Activated naive CD8-positive, alpha-beta T cell treated with anti-CD3 and anti-CD28 coated beads, Interleukin-2, amount 50 U/mL, for 16 hours (primary cell): ENCODE data around the gene SETD4.
"Not testable (repeated sequence)": the region's sequence is repeated elsewhere in the genome, so short reads cannot be mapped to it uniquely, and the experiment has no call there.

Source experiments
- DNase-seq: peaks from one replicate; pipeline ENCODE4 v3.0.0-alpha.2; 2020; ENCODE audit warnings: low read depth, low spot score

Gene SETD4

GRCh38 chr21:36060159-36060921 is at the start of gene SETD4:
Gene SETD4, minus strand, starts transcription at chr21:36060526. Its CDS starts 1,638 bp downstream, at chr21:36058888.
- peak; percentile 80 for DNase-seq

DNA sequence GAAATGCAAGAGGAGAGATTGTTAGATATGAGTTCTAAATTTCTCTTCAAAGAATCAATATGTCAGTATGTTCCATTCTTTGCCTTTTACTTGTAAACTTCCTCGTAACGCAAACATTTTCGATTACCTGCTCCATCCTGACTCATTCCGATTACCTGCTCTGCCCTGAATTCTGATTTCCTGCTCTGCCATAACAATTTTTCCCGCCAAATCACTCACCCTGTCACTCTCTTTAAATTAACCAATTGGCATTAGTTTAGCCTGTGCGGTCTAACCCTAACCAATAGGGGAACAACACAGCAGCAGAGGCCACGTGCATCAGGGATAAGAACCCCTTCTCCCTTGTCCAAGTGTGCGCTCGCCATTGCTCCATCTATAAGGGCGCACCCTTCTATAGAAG is 49.5 kb upstream of the SETD4 start:
- no peak for DNase-seq

DNA sequence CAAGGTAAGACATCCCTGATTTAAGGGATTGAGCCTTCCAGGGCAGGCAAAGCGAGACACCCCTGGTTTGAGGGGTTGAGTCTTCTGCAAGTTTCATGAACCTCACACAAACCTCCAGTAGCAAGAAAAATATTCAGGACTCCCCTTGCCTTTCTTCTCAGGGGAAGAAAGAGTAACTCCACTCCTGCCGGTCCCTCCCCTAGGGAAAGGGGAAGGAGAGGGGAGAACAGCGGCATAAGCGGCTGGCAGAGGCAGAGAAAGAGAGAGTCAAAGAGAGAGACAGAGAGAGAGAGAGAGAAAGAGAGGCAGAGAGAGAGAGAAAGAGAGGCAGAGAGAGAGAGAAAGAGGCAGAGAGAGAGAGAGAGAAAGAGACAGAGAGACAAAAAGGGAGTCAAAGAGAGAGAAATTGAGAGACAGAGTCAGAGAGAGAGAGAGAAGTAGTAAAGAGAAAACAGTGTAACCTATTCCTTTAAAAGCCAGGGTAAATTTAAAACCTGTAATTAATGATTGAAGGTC is 45.1 kb upstream of the SETD4 start:
- DNase-seq = no peak

- peak; percentile 51 for DNase-seq
Observed at GRCh38 chr21:36104317-36105300, 44.3 kb upstream of the SETD4 start.

GRCh38 chr21:36103434-36103833 is 43.1 kb upstream of the SETD4 start:
- no peak for DNase-seq

DNA sequence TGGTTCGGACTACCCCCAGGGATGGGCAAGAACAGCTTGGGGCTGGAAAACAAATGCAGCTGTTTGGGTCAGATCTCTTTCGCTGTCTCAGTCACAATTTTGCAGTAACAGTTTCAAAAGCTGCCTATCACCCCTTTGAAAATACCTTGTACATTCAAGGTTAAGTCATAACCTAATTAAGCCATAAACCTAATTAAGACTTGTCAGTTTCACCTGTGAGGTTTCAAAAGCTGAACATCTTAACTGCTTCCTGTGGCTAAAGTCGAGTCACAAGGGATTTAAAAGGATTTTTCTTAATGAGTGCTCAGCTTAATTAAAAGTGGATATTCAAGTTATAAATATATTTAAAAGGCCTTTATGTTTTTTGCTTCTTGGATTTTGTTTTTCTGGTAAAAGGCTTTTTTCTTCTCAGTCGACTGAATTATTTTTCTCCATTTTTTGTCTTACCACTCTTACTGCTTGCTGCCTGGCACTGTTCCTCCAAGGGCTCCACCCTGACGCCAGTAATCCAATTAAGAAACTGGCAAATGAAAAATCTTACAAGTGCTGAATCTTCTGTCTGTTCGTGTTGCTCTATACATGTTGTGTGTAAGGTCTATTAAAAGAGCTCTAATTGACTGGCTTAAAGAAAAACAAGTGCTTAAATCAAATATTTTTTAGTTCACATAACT is 40.8 kb upstream of the SETD4 start:
- no peak for DNase-seq

GRCh38 chr21:36099695-36100211 is 39.4 kb upstream of the SETD4 start:
- DNase-seq = not testable (repeated sequence)

DNA sequence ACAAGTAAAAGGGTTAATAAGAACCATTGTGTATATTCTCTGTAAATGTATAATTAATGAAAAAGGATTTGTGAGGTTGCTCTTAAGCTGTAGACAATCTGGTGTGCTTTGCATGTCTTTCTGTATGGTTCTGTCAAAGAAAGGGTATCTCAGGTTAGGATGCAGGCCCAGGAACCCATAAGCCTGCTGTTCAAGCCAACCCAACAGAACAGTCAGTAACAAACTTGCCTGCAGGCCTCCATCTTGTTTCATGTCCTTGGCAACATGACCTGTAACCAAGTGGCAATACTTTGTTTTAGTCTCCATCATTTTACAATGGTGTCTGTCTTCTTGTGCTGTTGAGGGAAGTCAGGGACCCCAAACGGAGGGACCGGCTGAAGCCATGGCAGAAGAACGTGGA is 38.7 kb upstream of the SETD4 start:
- no peak for DNase-seq

- no peak for DNase-seq
Observed at GRCh38 chr21:36098182-36098532, 37.8 kb upstream of the SETD4 start.

DNA sequence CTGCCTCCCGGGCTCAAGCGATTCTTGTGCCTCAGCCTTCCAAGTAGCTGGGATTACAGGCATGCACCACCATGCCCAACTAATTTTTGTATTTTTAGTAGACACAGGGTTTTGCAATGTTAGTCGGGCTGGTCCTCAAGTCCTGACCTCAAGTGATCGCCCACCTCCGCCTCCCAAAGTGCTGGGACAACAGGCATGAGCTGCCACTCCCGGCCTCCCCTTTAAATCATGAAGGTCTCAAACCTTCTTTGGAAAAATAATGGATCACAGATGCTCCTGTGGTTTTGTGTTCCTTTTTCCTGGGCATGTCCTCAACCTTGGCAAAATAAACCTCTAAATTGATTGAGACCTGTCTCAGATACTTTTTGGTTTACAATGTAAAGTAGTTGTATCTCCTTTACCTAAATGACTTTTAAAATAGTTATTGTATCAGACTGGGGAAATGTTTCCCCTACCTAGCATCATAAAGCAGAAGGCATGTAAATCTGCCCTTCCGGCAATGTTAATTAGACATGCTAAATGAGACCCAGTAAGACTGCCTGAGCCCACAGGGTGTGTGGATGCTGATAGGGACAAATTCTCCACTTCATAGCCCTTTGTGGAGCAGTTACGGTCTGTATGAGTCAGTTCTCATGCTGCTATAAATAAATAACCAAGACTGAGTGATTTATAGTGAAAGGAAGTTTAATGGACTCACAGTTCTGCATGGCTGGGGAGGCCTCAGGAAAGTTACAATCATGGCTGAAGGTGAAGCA is 37.3 kb upstream of the SETD4 start:
- DNase-seq = no peak

DNA sequence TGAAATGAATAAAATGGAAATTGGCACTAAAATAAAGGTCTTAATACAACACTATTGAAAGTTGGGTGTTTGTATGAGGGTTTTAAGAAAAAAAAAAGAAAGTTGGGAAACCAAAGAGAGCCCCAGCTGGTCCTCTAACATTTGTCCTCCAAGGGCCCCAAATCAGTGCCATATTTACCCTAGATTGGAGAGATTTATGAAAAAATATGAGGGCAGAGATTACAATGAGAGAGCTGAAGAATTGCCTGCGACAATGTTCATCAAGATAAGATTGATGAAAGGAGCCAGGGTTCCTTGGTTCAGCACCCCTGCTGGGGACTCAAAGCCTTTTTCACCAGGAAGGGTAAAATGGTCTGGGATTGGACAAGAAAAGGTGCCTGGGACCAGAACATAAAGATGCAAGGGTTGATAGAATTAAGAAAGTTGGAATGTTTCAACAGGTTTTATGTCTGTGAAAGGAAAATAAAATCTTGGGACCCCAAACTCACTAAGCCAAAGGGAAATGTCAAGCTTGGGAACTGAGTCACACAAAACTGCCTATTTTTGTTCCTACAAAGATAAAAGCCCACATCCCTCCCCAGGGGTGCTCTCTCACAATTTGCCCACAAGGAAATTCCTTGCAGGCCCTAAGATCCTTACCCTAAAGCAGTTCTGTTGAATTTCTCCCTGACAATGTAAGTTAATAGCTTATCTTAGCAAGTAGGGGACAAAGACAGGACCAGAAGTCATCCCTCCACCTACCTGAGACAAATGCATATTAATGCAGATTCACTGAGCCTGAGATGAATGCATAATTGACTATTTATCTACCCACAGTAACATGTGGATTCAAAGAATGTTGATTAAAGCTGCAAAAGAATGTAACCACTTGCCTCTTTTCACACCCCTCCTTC is 36.3 kb upstream of the SETD4 start:
- no peak for DNase-seq

DNA sequence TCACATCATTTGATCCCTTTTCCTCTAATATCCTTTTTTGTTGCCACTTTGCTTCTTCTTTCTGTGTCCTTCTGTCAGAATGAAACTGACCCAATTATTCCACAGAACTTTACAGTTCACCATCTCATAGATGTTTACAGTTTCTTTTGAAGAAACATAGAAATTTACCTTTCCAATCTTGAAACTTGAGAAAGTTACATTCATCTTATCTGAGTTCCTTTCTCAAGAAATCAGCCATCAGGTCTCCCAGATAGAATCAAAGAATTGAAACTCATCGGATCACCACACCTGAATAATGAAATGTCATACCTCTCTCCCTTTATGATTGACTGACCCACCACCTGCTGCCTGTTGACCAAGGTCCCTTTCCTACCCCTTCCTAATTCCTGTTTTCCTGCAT is 33.2 kb upstream of the SETD4 start:
- DNase-seq = no peak

DNA sequence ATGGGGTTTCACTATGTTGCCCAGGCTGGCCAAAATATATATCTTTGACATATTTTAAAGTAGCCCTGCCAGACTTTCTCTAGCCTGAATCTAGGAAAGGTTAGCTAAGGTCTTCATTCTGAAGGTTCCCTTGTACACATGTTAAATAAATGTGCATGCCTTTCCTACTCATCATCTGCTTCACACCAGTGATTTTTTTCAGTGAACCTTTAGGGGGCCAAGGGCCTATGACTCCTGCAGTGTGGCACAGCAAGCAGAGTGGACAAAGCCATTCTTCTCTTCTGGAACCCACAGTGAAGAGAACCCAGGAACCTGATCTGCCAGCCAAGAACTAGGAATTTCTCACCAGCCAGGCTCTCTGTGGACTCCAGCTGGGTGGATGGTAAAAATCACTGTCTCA is 32.4 kb upstream of the SETD4 start:
- no peak for DNase-seq

DNA sequence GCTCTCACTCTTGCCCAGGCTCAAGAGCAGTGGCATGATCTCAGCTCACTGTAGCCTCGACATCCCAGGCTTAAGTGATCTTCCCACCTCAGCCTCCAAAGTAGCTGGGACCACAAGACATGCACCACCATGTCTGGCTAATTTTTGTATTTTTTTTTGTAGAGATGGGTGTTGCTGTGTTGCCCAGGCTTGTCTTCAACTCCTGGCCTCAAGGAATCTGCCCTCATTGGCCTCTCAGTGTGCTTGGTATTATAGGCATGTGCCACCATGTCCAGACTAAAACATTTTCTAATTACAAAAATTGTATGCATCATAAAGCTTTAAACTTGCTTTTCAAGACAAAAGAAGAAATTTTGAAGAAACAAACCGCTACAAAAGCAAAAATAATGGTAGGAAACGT is 29.6 kb upstream of the SETD4 start:
- DNase-seq = no peak

- DNase-seq = no peak
Observed at GRCh38 chr21:36087362-36088138, 27.2 kb upstream of the SETD4 start.

DNA sequence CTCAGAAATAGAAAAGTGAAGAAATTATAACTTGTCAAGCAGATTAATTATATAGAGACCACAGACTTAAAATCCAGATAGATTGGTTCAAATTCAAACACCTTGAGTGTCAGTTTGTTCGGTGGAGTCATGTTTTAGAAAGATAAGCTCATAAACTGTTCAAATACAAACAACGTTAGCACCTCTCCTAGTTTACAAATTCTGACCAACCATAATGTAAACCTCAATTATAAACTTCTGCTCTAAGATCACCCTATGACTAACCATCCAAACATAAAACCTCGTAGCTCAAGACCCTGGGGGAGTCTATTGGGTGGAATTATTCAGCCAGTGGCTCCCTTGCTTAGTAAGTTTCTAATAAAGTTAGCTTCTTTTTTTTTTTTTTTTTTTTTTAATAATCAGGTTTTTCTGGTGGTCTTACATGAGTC is 21.9 kb upstream of the SETD4 start:
- DNase-seq = no peak

DNA sequence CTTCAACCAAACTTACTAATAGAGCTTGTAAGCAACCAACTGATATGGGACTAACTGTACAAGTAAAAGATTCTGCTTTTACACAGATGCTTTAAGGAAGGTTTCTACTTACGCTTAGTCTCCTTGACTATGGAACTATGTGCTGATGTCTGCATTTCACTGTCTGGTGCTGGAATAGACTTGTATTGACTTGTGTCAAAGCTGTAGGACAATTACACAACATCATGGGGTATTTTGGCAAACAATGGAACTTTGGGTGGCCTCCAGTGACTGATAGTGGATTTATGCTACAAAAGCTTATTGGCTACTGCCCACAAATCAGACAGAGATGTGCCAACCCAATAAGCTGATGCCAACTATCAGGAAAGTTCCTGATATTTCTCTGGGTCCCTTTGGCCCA is 20.1 kb upstream of the SETD4 start:
- no peak for DNase-seq

DNA sequence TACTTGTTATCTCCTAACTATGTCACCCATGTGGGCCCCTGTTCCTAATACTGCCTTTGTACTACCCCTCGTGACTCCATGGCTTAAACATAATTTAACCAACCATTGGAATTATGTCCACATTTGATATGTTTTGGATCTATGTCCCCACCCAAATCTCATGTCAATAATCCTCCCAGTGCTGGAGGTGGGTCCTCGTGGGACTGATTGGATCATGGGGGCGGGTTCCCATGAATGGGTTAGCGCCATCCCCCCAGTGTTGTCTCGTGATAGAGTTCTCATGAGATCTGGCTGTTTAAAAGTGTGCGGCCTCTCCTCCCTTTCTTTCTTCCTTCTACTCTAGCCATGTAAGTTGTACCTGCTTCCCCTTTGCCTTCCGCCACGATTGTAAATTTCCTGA is 19.3 kb upstream of the SETD4 start:
- DNase-seq = no peak

DNA sequence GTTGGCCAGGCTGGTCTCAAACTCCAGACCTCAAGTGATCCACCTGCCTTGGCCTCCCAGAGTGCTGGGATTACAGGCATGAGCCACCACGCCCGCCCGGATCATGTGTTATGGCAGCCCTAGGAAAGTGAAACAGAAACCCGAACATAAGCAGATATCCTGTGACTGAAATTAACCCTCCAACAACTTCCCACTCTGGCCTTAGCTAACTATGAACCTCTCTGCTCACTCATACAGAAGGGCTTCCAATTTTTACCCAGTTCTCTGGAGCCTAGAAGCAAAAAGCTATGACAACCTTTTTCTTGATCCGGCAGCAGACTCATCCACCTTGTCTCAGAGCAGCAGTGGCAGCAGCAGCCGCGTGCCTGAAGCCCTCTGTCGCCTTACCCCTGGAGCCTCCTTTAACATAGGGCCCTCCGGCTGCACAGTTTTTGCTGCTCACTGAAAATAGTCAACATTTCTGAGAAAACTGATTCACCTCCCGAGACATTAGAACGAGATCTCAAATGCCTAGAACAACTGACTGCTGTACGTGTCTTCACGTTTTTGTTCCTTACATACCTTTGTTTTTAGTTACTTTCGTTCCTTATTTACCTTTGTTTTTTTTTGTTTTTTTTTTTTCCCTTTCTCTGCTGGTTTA is 18.8 kb upstream of the SETD4 start:
- DNase-seq = peak; percentile 17
